OCI-LY1 (cell line): ENCODE measurements around the gene SNX27.

ENCODE experiments used
- H2AFZ ChIP-seq: fragments of 200-600 bp; sonication (generic), shearing (Covaris generic); 2 replicates; pipeline ENCODE4 v1.6.0; 2014; ENCODE audit warnings: antibody characterized with exemption, mild to moderate bottlenecking, low read length
- H3F3A ChIP-seq: fragments of 200-600 bp; sonication (generic), shearing (Covaris generic); 2 replicates; pipeline ENCODE4 v1.6.0; 2014; ENCODE audit warnings: mild to moderate bottlenecking, antibody characterized with exemption, low read length, moderate library complexity; ENCODE audit not compliant: insufficient read depth
- H3K27ac ChIP-seq: fragments of 200-600 bp; sonication (generic); 2 replicates; pipeline ENCODE4 v1.5.1; 2014; ENCODE audit warnings: low read length, mixed run types, mild to moderate bottlenecking, low read depth; ENCODE audit not compliant: poor library complexity, severe bottlenecking
- H3K27me3 ChIP-seq: fragments of 200-600 bp; sonication (generic); 2 replicates; pipeline ENCODE4 v1.6.0; 2014; ENCODE audit warnings: antibody characterized with exemption, mild to moderate bottlenecking, low read length, moderate library complexity; ENCODE audit not compliant: insufficient read depth
- H3K36me3 ChIP-seq: fragments of 200-600 bp; sonication (generic); 2 replicates; pipeline ENCODE4 v1.6.1; 2014; ENCODE audit warnings: mild to moderate bottlenecking, antibody characterized with exemption, low read length, moderate library complexity, mixed read lengths; ENCODE audit not compliant: insufficient read depth
- H3K4me1 ChIP-seq: fragments of 200-600 bp; sonication (generic); 2 replicates; pipeline ENCODE4 v1.5.1; 2014; ENCODE audit warnings: mild to moderate bottlenecking, low read length, moderate library complexity; ENCODE audit not compliant: insufficient read depth, severe bottlenecking
- H3K4me2 ChIP-seq: fragments of 200-600 bp; sonication (generic), shearing (Covaris generic); 2 replicates; pipeline ENCODE4 v1.6.1; 2014; ENCODE audit warnings: low read length
- H3K4me3 ChIP-seq: fragments of 200-600 bp; sonication (generic); 2 replicates; pipeline ENCODE4 v1.5.1; 2014; ENCODE audit warnings: low read length, low read depth, mild to moderate bottlenecking, mixed read lengths; ENCODE audit not compliant: poor library complexity, severe bottlenecking
- H3K79me2 ChIP-seq: fragments of 200-600 bp; shearing (Covaris generic); 2 replicates; pipeline ENCODE4 v1.6.1; 2016; ENCODE audit warnings: mixed run types, low read length, mixed read lengths; ENCODE audit not compliant: insufficient read depth
- H3K9ac ChIP-seq: fragments of 200-600 bp; sonication (generic), shearing (Covaris generic); 2 replicates; pipeline ENCODE4 v1.6.1; 2014; ENCODE audit warnings: mild to moderate bottlenecking, low read length, mixed read lengths
- H3K9me2 ChIP-seq: fragments of 200-600 bp; sonication (generic), shearing (Covaris generic); 2 replicates; pipeline ENCODE4 v1.6.1; 2014; ENCODE audit warnings: low read depth, mild to moderate bottlenecking, low read length, mixed read lengths
- H3K9me3 ChIP-seq: fragments of 200-600 bp; shearing (Covaris generic); 2 replicates; pipeline ENCODE4 v1.6.1; 2014; ENCODE audit warnings: low read length, mixed read lengths
- H4K20me1 ChIP-seq: fragments of 200-600 bp; sonication (generic), shearing (Covaris generic); 2 replicates; pipeline ENCODE4 v1.6.0; 2016; ENCODE audit warnings: mild to moderate bottlenecking, low read length; ENCODE audit not compliant: insufficient read depth
- CTCF ChIP-seq: fragments of 200-600 bp; sonication (generic), shearing (Covaris generic); IDR thresholded peaks from 2 replicates; pipeline ENCODE4 v1.5.1; 2017; ENCODE audit warnings: mild to moderate bottlenecking, antibody characterized with exemption, low read length, moderate library complexity, mixed read lengths
- EZH2 ChIP-seq: fragments of 200-600 bp; sonication (generic), shearing (Covaris generic); IDR thresholded peaks from 2 replicates; pipeline ENCODE4 v1.8.0; 2017; ENCODE audit warnings: borderline replicate concordance, mixed run types, mild to moderate bottlenecking, antibody characterized with exemption, low read length, moderate library complexity, mixed read lengths

The SNX27 gene

GRCh38 chr1:151720554-151720953 is 108.7 kb downstream of the SNX27 start:
- Histone ChIP-seq H3K79me2 (no peaks in the 10 kb centered on the region), H3K4me1 (peaks cover 5% of the 10 kb centered on the region), H3K9ac (no peak overlapping the region), H3K4me3 (no peak overlapping the region), H3F3A (no peaks in the 10 kb centered on the region), H2AFZ (no peak overlapping the region), H4K20me1 (no peaks in the 10 kb centered on the region), H3K9me2 (no peaks in the 10 kb centered on the region), H3K27me3 (no peaks in the 10 kb centered on the region; the same call in 1 of the 2 replicates), H3K4me2 (peak overlapping the region; percentile 76; the same call in 1 of the 2 replicates), H3K9me3 (no peaks in the 10 kb centered on the region), H3K36me3 (no peaks in the 10 kb centered on the region), H3K27ac (no peak overlapping the region)
- TF ChIP-seq EZH2 (no peak), CTCF (no peak)

GRCh38 chr1:151720974-151721787 is 109.3 kb downstream of the SNX27 start, which contains the start of gene RIIAD1:
Gene RIIAD1 (plus strand): TSS chr1:151721522. CDS start chr1:151721537, 15 bp downstream.
- H3K9ac ChIP-seq: no peak within 1 kb of the TSS
- H3K79me2 ChIP-seq: no peaks in the 10 kb centered on the region
- TF ChIP-seq CTCF (no peak; the same call in none of the 2 replicates), EZH2 (no peak)
- peaks cover 5% of the 10 kb centered on the region for H3K4me1 ChIP-seq
- H3K4me2 ChIP-seq: peak within 1 kb of the TSS; percentile 76
- no peak within 1 kb of the TSS for H3K27ac ChIP-seq
- H3F3A ChIP-seq: no peaks in the 10 kb centered on the region
- H4K20me1 ChIP-seq: no peaks in the 10 kb centered on the region
- H2AFZ ChIP-seq: no peak within 1 kb of the TSS
- H3K36me3 ChIP-seq: no peaks in the 10 kb centered on the region
- no peaks in the 10 kb centered on the region; the same call in 1 of the 2 replicates for H3K27me3 ChIP-seq
- H3K9me2 ChIP-seq: no peaks in the 10 kb centered on the region
- H3K9me3 ChIP-seq: no peaks in the 10 kb centered on the region
- H3K4me3 ChIP-seq: peak within 1 kb of the TSS; percentile 59

GRCh38 chr1:151721788-151722510 is 110.1 kb downstream of the SNX27 start:
- H2AFZ ChIP-seq: no peak overlapping the region
- no peaks in the 10 kb centered on the region for H4K20me1 ChIP-seq
- no peak for TF ChIP-seq CTCF
- no peak for TF ChIP-seq EZH2
- no peak overlapping the region for H3K27ac ChIP-seq
- H3K79me2 ChIP-seq: no peaks in the 10 kb centered on the region
- H3K27me3 ChIP-seq: no peaks in the 10 kb centered on the region; the same call in 1 of the 2 replicates
- peak overlapping the region; percentile 59 for H3K4me3 ChIP-seq
- H3K4me2 ChIP-seq: peak overlapping the region; percentile 76
- H3K9me3 ChIP-seq: no peaks in the 10 kb centered on the region
- H3K4me1 ChIP-seq: peaks cover 5% of the 10 kb centered on the region
- H3K36me3 ChIP-seq: no peaks in the 10 kb centered on the region
- no peaks in the 10 kb centered on the region for H3K9me2 ChIP-seq
- H3K9ac ChIP-seq: no peak overlapping the region
- H3F3A ChIP-seq: no peaks in the 10 kb centered on the region
